DND-41 (cell line): ENCODE data around the gene FCRL6.

Experiments used
- EZH2 ChIP-seq: IDR thresholded peaks from 3 replicates; pipeline ENCODE4 v1.6.1; 2012; ENCODE audit warnings: borderline replicate concordance, low read depth, mild to moderate bottlenecking, moderate library complexity, low read length, inconsistent platforms; ENCODE audit not compliant: severe bottlenecking
- TF ChIP-seq, protein P1 (sequence below): IDR thresholded peaks from 2 replicates; pipeline ENCODE4 v1.5.1; 2012; ENCODE audit warnings: borderline replicate concordance, low read length, moderate library complexity, mild to moderate bottlenecking; ENCODE audit not compliant: poor library complexity, severe bottlenecking; ENCODE audit errors: extremely low read depth

- TF ChIP-seq, protein P1, sequence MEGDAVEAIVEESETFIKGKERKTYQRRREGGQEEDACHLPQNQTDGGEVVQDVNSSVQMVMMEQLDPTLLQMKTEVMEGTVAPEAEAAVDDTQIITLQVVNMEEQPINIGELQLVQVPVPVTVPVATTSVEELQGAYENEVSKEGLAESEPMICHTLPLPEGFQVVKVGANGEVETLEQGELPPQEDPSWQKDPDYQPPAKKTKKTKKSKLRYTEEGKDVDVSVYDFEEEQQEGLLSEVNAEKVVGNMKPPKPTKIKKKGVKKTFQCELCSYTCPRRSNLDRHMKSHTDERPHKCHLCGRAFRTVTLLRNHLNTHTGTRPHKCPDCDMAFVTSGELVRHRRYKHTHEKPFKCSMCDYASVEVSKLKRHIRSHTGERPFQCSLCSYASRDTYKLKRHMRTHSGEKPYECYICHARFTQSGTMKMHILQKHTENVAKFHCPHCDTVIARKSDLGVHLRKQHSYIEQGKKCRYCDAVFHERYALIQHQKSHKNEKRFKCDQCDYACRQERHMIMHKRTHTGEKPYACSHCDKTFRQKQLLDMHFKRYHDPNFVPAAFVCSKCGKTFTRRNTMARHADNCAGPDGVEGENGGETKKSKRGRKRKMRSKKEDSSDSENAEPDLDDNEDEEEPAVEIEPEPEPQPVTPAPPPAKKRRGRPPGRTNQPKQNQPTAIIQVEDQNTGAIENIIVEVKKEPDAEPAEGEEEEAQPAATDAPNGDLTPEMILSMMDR, result no peak
- peak; percentile 13 for TF ChIP-seq EZH2
Measured at GRCh38 chr1:159800177-159800930, 1.8 kb upstream of the FCRL6 start.
